Stimulated activated CD8-positive, alpha-beta memory T cell treated with anti-CD3 and anti-CD28 coated beads, Interleukin-15, amount 100 ng/mL, for 24 hours (primary cell): ENCODE measurements around the gene TMBIM6.
"Not testable (repeated sequence)": the region's sequence is repeated elsewhere in the genome, so short reads cannot be mapped to it uniquely, and the experiment has no call there.

ENCODE experiments used
- DNase-seq: peaks from one replicate; pipeline ENCODE4 v3.0.0-alpha.2; 2020; ENCODE audit warnings: low read depth

TMBIM6 gene

GRCh38 chr12:49777341-49777740 lies 36.0 kb downstream of the TMBIM6 start:
- DNase-seq: no peak

DNA sequence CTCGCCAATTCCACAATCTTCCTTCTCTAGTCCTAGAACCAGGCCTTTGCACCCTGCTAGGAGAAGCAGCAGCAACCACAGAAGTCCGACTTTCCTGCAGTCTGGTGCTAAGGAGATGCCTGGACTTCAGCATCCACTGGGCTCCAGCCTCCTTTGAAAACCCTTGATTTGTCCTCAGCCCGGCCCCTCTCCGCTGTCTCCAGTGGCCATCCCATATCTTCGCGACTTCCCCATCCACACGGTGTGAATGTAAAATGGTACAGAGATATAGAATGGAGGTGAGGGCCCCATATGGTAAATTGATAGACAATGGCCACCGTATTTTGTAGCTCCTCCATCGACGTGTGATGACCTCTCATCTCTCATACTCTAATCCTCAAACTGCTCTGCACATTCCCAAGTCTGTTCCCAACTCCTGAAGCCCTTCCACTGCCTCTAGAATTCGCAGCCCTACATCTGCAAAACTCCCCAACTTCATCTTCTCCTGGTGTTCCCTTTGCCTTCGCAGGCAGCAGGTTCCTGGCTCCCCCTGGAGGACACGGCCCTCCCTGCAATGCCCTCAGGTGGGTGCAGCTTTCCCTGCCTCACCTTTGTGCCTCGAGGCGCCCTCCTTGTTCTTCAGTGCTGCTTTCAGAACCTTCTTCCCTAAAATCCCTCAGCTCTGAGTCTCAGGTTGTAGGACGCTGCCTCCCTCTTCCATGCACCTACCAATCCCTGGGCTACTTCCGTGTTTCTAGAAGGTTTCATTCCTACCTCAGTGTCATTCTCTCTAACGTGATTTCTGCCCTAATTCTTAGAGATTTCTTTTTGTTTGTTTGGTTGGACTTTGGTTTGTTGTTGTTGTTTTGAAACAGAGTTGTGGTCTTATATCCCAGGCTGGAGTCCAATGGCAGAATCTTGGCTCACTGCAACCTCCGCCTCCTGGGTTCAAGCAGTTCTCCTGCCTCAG lies 36.7 kb downstream of the TMBIM6 start:
- peak; percentile 52 for DNase-seq

GRCh38 chr12:49779581-49779980 lies 38.2 kb downstream of the TMBIM6 start:
- no peak for DNase-seq

- DNase-seq: not testable (repeated sequence)
These were observed 39.6 kb downstream of the TMBIM6 start for GRCh38 chr12:49780914-49781313.

DNA sequence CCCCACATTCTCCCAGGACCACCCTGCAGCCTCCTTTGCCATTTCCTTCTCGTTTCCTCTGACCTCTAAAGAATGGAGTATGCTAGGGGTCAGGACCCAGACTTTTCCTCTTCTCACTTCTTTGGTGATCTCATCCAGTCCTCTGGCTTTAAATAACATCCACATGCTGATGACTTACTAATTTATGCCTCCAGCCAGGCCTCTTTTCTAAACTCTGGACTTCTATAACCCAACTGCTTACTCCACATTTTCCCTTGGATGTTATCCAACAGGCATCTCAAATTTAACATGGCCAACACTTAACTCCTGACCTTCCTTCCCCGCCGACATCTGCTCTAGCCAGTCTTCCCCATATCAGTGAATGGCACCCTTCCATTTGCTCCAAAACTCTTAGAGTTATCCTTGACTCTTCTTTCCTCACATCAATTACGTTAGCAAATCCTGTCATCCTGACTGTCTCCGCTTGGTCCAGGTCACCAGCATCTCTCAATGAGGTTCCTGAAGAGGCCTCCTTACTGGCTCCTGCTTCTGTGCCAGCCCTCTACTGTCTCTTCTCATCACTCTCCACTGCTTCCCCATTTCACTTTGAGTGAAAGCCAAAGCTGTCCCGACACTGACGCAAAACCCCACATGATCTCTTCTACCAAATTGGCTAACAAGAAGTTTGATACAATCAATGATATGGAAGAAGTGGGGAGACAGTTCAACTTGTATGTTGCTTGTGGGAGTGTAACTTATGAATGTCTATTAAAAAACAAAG lies 42.7 kb downstream of the TMBIM6 start:
- no peak for DNase-seq

DNA sequence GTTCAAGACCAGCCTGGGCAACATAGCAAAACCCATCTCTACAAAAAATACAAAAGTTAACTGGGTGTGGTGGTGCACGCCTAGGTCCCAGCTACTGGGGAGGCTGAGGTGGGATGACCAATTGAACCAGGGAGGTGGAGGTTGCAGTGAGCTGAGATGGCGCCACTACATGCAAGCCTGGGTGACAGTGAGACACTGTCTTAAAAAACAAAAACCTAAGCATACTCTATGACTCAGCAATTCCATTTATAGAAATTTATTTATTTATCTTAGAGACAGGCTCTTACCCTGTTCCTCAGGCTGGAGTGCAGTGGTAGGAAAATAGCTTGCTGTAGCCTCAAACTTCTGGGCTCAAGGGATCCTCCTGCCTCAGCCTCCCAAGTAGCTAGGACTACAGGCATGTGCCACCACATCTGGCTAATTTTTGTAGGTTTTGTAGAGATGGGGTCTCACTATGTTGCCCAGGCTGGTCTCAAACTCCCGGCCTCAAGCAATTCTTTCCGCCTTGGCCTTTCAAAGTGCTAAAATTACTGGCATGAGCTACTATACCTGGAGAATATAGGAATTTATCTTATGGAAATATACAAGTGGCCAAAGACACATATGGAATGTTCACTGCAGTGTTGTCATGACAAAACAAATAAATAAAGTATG lies 43.5 kb downstream of the TMBIM6 start:
- no peak for DNase-seq

DNA sequence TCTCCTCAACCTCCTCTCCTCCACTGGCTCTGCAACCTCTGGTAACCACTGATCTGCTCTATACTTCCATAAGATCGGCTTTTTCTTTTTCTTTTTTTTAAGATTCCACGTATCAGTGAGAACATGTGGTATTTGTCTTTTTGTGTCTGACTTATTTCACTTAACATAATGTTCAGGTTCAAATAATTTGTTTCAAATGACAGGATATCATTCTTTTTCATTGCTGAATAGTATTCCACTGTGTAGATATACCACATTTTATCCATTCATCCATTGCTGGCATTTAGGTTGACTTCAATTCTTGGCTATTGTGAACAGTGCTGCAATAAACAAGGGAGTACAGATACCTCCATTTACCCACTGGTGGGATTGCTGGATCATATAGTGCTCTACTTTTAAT lies 46.3 kb downstream of the TMBIM6 start:
- no peak for DNase-seq

- no peak for DNase-seq
These were observed 48.6 kb downstream of the TMBIM6 start for GRCh38 chr12:49789992-49790391.

DNA sequence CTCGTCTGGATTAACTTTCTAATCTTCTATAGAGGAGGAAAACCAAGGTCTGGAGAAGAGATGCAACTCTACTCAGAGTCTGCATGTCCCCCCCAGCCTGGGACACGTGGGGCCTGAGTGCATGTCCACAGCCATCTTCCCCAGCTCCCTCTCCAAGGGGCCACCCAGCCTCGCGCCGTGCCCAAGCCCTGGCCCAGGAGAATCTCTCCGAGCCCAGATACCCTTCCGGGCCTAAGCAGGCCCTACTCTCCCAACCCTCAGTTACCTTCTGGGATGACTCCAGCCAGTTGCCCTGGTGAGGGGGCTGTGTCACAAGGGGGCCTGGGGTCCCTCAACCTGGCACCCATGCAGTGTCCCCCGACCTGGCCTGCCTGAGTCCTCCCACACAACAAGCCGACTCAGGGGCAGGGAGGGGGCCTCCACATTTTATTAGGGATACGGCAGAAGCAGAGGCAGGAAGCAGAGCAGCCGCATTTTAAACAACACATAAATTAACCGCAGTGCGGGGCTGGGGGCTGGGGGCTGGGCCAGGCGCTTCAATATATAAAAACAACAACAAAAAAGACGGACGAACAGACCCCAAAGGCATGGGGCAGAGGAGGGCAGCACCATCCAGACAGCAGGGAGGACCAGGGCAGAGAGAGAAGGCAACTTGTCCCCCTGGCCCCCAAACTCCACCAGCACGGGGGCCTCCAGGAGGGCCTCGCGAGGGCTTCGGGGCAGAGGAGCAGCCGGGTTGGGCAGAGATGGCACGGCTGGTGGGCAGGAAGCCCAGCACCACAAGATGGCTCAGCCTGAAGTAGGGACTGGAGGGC lies 49.6 kb downstream of the TMBIM6 start:
- no peak for DNase-seq

DNA sequence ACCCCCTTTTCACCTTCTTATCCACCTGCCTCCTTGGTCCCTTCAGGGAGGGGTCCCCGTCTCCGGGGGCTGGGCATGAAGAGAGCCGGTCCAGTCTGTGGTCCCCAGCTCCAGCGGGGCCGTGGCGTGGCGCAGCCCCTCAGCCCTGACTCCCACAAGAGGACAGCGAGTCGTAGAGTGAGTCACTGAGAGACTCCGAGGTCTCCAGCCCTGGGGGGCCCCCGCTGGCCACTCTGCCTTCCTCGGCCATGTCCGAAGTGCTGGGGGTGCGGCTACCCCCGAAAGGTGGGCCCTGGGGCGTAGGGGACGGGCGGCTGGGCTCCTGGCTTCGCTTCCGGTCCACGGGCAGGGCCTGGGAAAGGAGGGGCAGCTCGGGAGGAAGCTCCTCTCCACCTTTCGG lies 50.3 kb downstream of the TMBIM6 start:
- DNase-seq: no peak

GRCh38 chr12:49792181-49792970 lies 51.0 kb downstream of the TMBIM6 start:
- DNase-seq: no peak

GRCh38 chr12:49792976-49793580 lies 51.7 kb downstream of the TMBIM6 start:
- no peak for DNase-seq

DNA sequence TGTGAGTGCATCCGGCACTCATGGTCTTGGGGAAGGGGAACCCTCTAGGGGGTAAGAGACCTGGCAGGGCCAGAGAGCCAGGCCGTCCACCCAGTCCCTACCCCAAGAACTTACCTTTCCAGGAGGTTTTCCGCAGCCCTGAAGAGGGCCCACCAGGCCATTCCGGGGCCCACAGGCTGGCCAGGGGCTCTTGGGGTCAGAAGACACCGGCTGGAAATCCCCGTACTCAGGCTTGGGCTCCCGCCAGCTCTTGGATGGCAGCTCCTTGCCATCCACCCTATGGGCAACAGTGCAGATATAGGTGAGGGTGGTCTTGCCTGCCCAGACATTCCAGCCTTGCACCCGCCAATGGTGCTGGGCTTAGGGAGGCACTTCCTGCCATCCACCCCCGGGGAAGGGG lies 52.3 kb downstream of the TMBIM6 start:
- DNase-seq: no peak

DNA sequence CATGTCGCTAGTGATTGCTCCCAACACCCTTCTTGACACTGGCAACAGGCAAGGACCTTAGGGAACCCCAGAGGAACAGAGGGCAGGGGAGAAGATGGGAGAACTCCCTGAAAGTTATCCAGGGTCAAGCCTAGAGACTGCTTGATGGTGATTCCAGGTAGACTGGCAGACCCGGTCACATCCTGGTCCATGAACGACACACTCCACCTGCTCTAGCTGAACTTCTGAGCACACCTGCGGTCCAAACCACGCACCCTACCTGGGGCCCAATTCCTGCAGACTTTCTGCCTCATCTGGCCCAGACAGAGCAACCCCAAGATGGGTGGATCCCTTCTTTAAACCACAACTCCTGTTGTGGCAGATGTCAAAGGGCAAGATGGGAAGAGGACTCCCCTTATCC lies 52.7 kb downstream of the TMBIM6 start:
- DNase-seq: no peak

DNA sequence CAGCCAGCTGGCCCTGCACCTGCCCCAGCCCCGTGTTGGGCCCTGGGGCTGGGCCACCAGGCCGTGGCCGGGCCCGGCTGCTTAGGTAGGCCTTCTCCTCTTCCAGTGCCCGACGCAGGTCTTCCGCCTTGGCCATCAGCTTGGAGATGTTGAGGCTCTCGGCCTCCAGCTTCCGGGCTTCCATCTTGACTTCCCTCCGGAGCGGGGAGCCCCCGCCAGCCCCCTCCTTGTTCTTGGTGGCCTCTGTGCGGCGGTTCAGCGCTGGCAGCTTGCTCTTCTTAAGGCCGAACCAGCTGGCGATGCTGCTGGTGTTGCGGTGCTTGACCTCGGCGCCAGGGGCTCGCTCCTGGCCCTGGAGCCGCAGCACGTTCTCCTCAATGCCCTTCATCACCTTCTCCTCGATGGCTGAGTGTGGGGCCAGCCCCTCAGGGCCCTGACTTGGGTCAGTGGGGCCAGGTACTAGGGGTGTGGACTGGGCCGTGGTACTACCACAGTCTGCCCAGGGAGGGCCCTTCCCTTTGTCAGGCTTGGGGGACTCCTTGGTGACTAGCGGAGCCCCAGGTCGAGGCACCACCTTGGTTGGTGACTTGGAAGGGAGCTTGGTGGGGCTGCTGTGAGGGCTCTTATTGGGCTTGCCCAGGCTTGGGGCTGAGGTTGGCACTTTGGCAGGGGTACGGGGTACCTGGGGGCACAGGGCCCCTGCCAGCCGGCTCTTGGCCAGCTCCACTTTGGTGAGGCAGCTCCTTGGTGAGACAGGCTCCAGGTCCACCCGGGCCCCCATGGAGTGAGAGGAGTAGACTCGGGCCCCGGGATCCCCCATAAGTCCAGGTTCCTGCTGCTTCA lies 53.7 kb downstream of the TMBIM6 start:
- DNase-seq: no peak

GRCh38 chr12:49795654-49796105 lies 54.3 kb downstream of the TMBIM6 start:
- DNase-seq: no peak

GRCh38 chr12:49796155-49796554 lies 54.8 kb downstream of the TMBIM6 start:
- no peak for DNase-seq

GRCh38 chr12:49796606-49797448 lies 55.5 kb downstream of the TMBIM6 start:
- DNase-seq: no peak

GRCh38 chr12:49797449-49797776 lies 56.1 kb downstream of the TMBIM6 start:
- DNase-seq: no peak
